Testis (tissue), 2 donors: ENCODE measurements around the gene SCG3.

Source experiments
- POLR2A ChIP-seq: fragments of 450-650 bp; IDR thresholded peaks from one replicate; pipeline ENCODE4 v1.6.1; 2017; ENCODE audit warnings: antibody characterized with exemption, mild to moderate bottlenecking, moderate library complexity
- TF ChIP-seq, protein P1 (sequence below), 3 experiments: fragments of 450-650 bp in 2 of 3; fragments of 200-600 bp in 1 of 3; sonication (generic) in 1 of 3; IDR thresholded peaks; one replicate each; pipeline ENCODE4 v1.5.1; 2016 to 2019; ENCODE audit warnings: antibody characterized with exemption in 3 of 3, mild to moderate bottlenecking in 2 of 3, moderate library complexity in 1 of 3

DNA sequence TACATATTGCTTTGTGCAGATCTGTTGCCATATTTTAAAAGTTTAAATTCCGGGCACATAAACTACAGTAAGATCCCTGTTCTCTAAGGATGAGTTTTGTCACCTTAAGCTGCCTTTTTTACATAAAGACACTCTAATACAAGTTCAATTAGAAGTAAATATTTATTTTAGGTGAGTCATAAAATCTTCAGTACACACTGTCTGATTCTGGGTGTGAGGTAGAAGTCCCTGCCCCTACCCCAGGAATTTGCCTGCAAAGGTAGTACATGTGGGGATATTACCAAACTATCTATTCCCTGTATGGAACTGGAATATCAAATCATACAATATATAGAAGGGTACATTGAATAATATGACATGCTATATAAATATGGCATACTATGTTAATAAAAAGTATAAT, 6.3 kb downstream of the SCG3 start:
- TF ChIP-seq, protein P1, sequence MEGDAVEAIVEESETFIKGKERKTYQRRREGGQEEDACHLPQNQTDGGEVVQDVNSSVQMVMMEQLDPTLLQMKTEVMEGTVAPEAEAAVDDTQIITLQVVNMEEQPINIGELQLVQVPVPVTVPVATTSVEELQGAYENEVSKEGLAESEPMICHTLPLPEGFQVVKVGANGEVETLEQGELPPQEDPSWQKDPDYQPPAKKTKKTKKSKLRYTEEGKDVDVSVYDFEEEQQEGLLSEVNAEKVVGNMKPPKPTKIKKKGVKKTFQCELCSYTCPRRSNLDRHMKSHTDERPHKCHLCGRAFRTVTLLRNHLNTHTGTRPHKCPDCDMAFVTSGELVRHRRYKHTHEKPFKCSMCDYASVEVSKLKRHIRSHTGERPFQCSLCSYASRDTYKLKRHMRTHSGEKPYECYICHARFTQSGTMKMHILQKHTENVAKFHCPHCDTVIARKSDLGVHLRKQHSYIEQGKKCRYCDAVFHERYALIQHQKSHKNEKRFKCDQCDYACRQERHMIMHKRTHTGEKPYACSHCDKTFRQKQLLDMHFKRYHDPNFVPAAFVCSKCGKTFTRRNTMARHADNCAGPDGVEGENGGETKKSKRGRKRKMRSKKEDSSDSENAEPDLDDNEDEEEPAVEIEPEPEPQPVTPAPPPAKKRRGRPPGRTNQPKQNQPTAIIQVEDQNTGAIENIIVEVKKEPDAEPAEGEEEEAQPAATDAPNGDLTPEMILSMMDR (IDR thresholded peaks at IDR 0.05): no peak
- no peak for TF ChIP-seq POLR2A
